Right cardiac atrium (tissue), 5 donors: ENCODE results near the gene HOXD4. TPM values are rescaled to one million over a fixed set of nuclear protein-coding genes. Genes with fewer than 3 reads are reported as not detected.

Source experiments
- ATAC-seq, 2 donors: fragments of 200-7000 bp; cut with Tn5 transposase; one replicate each; pipeline versions ENCODE4 v1.8.0 to v1.9.1; 2020; ENCODE audit warnings: moderate library complexity in 2 of 2, mild to moderate bottlenecking in 1 of 2
- DNase-seq, 3 donors: peaks; one replicate each; pipeline ENCODE4 v3.0.0-alpha.2; 2020
- H3K27ac ChIP-seq: one replicate; pipeline ENCODE4 v1.5.1; 2013; ENCODE audit warnings: mild to moderate bottlenecking, low read length, control low read depth, moderate library complexity
- H3K27me3 ChIP-seq: one replicate; pipeline ENCODE4 v1.6.1; 2013; ENCODE audit not compliant: control insufficient read depth, insufficient read depth
- H3K4me1 ChIP-seq: one replicate; pipeline ENCODE4 v1.6.1; 2013; ENCODE audit warnings: low read length; ENCODE audit not compliant: control insufficient read depth, insufficient read depth
- H3K4me3 ChIP-seq: one replicate; pipeline ENCODE4 v1.5.1; 2013; ENCODE audit warnings: low read length, control low read depth
- H3K9me3 ChIP-seq: one replicate; pipeline ENCODE4 v1.6.1; 2013; ENCODE audit warnings: low read length; ENCODE audit not compliant: control insufficient read depth
- WGBS: extraction: QIAGEN DNeasy Blood & Tissue Kit; methylation state at CpG from one replicate; pipeline ENCODE4 v1.1.7; 2013; 5-methylcytosine and 5-hydroxymethylcytosine counted together
- intact Hi-C, 4 donors: fragments of 100-400 bp; cut with DNase I; formaldehyde crosslinking; loops; one replicate each; pipeline versions ENCODE4 v1.11.0 to v1.14.0; 2022 to 2023
- polyA plus RNA-seq: library from polyadenylated mRNA; stranded (reverse); fragments of 200-250 nt; gene quantifications from one replicate; pipeline ENCODE4 v1.2.3, GENCODE V29; 2013
- total RNA-seq, 4 donors: library from RNA; stranded (reverse); fragmentation: NEBNext Ultra II Directional; extraction: Animal tissue kit (Norgen Biotek cat#: 25700); gene quantifications; one replicate each; pipeline ENCODE4 v1.2.1, GENCODE V29; 2021
- donor health status: healthy with polysubstance abuse.
- donor health status: DM: no; HTN: yes; CAD: no.
- donor health status: DM: no; HTN: no; CAD: no.
- donor health status: DM: no; HTN: yes; CAD: no; lungs with severe emphysema.
- donor health status: DM: yes; HTN: yes; CAD: no.

HOXD4 gene
- total and polyA plus RNA-seq, 5 donors: 0.29 TPM; not detected in 4

DNA sequence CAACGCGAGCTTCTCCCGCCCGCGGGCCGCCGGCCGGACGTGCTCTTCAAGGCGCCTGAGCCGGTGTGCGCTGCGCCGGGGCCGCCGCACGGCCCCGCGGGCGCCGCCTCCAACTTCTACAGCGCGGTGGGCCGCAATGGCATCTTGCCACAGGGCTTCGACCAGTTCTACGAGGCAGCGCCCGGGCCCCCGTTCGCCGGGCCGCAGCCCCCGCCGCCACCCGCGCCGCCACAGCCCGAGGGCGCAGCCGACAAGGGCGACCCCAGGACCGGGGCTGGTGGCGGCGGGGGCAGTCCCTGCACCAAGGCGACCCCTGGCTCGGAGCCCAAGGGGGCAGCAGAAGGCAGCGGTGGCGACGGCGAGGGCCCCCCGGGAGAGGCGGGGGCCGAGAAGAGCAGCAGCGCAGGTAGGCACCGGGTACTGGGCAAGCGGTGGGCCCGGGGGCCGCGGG lies 43.6 kb upstream of the HOXD4 start:
- 2% methylated on average over 59 of the region's 59 CpGs for WGBS
- DNase-seq (no peak), ATAC-seq (no peak)
- peak overlapping the region; percentile 21 for H3K4me3 ChIP-seq
- H3K9me3 ChIP-seq: no peaks in the 10 kb centered on the region
- no peak overlapping the region for H3K27ac ChIP-seq
- intact Hi-C loops: no loop called here
- peaks cover 7% of the 10 kb centered on the region for H3K27me3 ChIP-seq
- H3K4me1 ChIP-seq: no peaks in the 10 kb centered on the region

DNA sequence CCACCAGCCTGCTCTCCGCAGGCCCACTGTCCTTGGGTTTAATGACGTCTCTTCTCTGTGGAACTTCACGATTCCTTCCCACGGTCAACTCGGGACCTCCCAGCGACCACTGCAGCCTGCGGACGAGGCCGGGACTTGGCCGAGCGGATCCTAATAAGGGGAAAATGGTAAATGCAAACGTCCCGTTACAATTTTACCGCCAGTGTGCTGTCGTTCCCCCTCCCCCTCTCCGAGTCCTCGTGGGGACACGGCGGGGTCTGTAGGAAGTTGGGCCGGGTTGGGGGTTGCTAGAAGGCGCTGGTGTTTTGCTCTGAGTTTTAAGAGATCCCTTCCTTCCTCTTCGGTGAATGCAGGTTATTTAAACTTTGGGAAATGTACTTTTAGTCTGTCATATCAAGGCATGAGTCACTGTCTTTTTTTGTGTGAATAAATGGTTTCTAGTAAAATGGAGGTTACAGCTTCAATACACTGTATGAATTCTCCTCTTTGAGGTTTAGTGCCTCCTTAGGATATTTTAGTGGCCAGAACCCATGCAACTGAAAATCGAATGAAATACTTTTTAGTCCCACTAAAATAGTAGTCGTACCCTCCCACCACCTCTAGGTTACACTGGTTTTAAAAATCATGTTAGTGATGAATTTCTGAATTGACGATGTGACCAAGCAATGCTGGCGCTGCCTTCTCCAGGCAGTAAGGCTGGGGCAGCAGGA lies 42.0 kb upstream of the HOXD4 start:
- H3K27me3 ChIP-seq: peaks cover 7% of the 10 kb centered on the region
- no peaks in the 10 kb centered on the region for H3K4me1 ChIP-seq
- WGBS: 7% methylated on average over 26 of the region's 26 CpGs
- no peak overlapping the region for H3K27ac ChIP-seq
- intact Hi-C loops: no loop called here
- ATAC-seq: no peak
- no peak overlapping the region for H3K4me3 ChIP-seq
- DNase-seq: no peak
- no peaks in the 10 kb centered on the region for H3K9me3 ChIP-seq

DNA sequence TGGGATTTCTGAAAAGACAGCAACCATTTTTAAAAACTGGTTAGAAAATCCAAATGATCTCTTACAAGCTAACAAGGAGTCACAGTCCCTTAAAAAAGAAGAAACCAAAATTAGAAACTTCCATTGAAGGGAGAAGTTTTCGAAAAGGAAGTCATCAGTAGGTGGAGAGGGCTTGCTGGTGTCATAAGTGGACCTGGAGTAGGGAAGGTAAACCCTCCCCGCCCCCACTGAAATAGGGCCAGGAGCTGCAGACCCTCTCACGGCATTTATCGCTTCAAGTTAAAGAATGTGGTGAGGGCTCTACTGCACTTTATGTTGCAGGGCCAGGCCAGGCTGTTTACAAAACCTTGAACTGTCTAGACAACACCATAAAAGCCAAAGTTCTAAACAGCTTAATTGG lies 41.4 kb upstream of the HOXD4 start:
- intact Hi-C loops: no loop called here
- ATAC-seq (no peak), DNase-seq (no peak)
- no peak overlapping the region for H3K27ac ChIP-seq
- H3K4me3 ChIP-seq: no peak overlapping the region
- H3K27me3 ChIP-seq: peaks cover 7% of the 10 kb centered on the region
- H3K4me1 ChIP-seq: no peaks in the 10 kb centered on the region
- WGBS: 18% methylated on average over 4 of the region's 4 CpGs
- H3K9me3 ChIP-seq: no peaks in the 10 kb centered on the region

DNA sequence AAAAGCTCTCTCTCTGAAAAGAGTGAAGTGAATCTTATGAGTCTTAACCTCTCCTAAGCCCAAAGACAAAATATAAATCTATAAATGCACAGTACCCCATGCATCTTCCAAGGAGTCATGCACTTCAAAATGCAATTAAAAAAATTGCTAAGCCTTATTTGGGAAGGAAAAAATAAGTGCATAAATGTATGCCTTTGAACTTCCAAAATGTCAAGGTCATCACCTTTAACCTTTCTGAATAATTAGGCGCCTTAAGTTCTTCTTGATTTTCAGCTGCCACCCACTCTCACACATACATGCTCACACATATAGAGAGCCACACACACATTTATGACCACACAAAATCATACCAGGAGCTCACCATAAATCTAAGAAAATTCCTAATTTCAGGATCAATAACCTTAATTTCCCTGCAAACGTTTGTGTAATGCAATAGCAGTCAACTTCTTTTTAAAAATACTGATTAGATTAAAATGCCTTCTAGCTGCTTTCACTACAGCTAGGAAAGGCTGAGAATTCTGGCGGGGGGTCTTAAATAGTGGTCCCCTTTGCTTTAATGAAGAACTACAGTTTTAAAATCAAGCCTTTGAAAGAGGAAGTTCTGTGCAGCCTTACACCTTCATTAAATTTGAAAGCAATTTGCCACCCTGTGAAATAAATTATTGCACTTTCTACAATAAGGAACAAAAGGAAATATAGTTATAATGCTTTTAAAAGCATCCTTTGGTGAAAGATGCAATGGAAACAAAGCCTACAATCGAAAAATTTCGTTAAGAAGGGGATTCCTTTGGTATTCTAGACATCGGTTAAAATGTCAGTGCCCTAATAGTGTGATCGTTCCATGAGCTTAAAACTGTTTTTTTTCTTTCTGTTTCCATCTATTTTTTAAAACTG lies 40.7 kb upstream of the HOXD4 start:
- Histone ChIP-seq H3K4me1 (no peaks in the 10 kb centered on the region), H3K4me3 (no peak overlapping the region), H3K27me3 (peaks cover 7% of the 10 kb centered on the region), H3K27ac (no peak overlapping the region), H3K9me3 (no peaks in the 10 kb centered on the region)
- intact Hi-C loops: no loop called here
- no peak for DNase-seq
- ATAC-seq: no peak
- 16% methylated on average over 7 of the region's 7 CpGs for WGBS

DNA sequence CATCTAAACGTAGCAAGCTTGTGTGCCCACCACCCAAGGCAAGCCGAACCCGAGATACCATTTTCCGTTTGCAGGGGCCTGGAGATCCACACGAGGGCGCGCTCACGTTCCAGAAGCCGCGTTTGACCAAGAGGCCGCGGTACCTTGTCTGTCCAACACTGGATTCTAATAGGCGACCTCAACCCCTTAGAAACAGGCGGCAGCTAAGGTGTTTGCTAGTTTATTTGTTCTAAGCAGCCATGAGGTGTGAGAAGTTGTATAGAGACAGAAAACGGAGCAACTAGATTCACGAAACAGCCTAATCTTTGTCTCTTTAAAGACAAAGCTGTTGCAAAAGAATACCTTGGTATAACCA lies 40.1 kb upstream of the HOXD4 start:
- 4% methylated on average over 16 of the region's 16 CpGs for WGBS
- intact Hi-C loops: no loop called here

DNA sequence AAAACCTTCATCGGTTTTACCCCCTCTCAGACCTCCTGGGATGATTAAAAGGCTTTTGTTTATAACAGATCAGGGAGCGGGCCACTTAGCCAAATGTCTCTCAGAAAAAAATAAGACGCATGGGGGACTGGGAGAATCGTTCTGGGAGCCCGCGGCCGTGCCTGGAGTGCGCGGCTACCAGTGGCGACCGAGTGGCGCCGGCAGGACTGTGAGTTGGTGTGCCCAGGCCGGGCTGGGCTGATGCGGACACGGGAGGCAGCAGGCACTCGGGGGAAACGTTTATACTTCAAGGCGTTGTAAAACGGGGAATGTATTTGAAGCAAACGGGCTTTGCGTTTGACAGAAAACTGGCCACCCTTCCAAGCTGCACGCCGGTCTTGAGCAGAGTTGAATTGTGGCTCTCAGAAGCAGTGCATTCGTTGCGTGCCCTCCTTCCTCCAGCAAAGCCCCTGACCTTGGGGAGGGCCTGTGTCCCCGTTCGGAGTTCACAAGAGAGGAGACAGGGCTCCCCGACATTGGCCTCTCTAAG lies 39.4 kb upstream of the HOXD4 start:
- intact Hi-C loops: no loop called here
- Histone ChIP-seq H3K9me3 (no peaks in the 10 kb centered on the region), H3K27me3 (peaks cover 7% of the 10 kb centered on the region), H3K4me1 (no peaks in the 10 kb centered on the region), H3K4me3 (no peak overlapping the region), H3K27ac (no peak overlapping the region)
- WGBS: 4% methylated on average over 29 of the region's 29 CpGs
- ATAC-seq (no peak), DNase-seq (no peak)

More for the DNA sequence above, 40.1 kb upstream of the HOXD4 start:
- DNase-seq (peak in 1 of 3 donors; percentile 22), ATAC-seq (no peak)
- H3K4me3 ChIP-seq: no peak overlapping the region
- H3K4me1 ChIP-seq: no peaks in the 10 kb centered on the region
- H3K9me3 ChIP-seq: no peaks in the 10 kb centered on the region
- H3K27ac ChIP-seq: no peak overlapping the region
- peaks cover 7% of the 10 kb centered on the region for H3K27me3 ChIP-seq

DNA sequence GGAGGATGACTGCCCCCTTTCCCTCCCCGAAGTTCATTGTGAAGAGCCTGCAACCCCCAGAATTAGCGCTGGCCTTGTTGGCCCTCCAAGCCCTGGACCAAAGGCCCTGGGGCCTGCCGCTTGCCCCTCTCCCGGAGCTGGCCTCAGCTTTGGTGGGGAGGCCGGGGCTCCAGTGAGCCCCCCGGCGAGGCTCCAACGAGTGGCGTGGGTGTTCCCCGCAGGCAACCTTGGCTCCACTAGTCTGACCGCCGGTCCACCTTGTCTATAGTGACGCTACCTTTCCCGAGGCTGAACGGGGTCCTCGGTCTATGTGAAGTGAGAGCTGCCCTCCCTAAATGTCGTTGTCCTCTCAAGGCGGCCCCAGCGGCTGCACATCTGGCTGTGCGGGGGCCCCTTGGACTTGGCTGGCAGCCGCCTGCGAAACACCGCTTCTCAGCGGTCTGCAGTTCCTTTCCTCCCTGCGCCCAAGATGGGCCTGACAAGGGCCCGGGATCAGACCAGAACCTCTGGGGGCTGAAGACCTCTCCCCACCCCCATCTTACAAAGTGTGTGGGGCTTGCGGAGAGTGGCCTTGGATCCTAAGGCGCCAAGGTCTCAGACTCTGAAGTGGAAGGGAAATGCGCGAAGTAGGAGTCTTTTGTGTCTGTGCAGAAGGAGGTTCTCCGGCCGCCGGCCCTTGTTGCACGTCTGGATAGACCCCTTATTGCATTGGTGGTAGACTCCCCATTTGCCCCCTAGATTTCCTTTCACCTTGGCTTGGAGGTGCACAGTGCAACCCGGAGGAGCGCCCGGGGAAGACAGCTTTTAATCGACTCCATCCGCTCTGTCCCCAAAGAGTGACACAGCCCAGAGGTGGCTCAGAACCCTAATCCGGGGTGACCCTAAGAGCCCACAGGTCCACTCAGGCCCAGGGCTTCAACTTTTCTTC lies 38.7 kb upstream of the HOXD4 start:
- H3K27me3 ChIP-seq: peaks cover 7% of the 10 kb centered on the region
- H3K27ac ChIP-seq: no peak overlapping the region
- DNase-seq: no peak
- H3K9me3 ChIP-seq: no peaks in the 10 kb centered on the region
- no peaks in the 10 kb centered on the region for H3K4me1 ChIP-seq
- ATAC-seq: no peak
- no peak overlapping the region for H3K4me3 ChIP-seq
- intact Hi-C loops: no loop called here
- 7% methylated on average over 40 of the region's 40 CpGs for WGBS

DNA sequence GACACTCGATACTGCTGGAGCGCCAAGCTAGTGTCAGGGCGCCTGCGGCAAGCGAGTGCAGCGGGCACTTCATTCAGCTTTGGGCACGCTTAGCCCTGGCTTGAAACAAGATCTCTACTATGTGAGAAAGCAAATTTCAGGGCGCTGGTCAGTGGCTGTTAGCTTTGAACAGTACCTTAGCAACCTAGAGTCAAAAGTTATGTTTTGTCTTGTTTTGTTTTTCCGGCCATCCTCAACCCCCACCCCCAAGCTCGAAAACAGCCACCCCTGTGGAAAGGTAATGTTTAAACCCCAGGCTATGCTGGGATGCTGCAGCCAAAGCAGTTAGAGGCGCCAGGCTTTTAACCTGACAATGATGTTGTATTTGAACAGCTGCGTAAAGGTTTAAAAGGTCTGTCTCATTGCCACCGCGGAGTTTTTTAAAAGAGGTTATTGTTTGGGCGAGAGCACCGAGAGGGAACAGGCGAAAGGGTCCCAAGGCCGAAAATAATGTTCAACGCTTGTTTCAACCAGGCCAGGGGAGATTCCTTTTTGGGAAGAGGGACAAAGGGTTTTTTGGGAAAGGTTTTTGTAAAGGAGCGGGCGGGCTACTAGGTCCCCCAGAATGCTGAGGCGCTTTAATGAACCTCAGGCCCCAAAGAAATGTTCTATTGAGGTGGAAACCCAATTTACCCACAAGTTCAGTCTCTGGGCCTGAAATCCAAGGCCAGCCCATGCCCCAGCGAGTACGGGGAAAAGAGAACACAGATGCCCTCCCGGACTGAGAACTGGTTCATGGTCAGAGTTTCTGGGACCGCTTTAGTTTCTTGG lies 37.0 kb upstream of the HOXD4 start:
- ATAC-seq (no peak), DNase-seq (no peak)
- intact Hi-C loops: no loop called here
- H3K4me3 ChIP-seq: no peak overlapping the region
- H3K9me3 ChIP-seq: no peaks in the 10 kb centered on the region
- 9% methylated on average over 26 of the region's 26 CpGs for WGBS
- H3K4me1 ChIP-seq: no peaks in the 10 kb centered on the region
- H3K27ac ChIP-seq: no peak overlapping the region
- H3K27me3 ChIP-seq: peaks cover 7% of the 10 kb centered on the region

DNA sequence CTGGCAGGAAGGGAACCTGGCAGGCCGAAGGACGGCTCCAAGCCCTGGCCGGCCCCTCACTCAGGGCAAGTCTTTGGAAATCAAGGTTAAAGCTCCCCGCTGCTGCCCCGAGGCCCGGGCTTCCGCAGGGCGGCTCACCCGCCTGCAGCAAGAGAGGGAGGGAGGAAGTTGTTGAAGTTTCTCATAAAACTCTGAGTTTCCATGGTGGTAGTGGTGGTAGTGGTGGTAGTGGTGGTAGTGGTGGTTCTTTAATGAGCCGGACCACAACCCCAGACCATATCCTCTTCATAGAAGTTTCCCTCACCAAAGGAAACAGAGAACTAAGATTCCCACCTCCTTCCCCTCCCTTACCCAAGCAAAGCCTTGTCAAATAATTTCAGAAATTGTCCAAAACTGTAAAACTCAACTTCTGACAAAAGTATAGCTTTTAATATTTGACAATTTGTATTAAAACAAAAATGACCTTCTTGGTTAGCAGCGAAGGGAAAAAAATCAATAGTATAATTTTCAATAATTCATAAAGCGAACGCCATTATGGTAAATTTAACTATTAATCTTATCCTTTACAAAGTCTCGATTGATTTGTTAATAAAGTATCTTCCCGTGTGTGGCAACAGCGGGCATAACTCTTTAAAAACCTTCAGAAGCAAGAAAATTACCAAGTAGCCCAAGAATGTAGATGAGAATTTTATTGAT lies 36.3 kb upstream of the HOXD4 start:
- Histone ChIP-seq H3K27me3 (peaks cover 7% of the 10 kb centered on the region), H3K4me1 (no peaks in the 10 kb centered on the region), H3K4me3 (no peak overlapping the region), H3K27ac (no peak overlapping the region), H3K9me3 (no peaks in the 10 kb centered on the region)
- intact Hi-C loops: no loop called here
- ATAC-seq (no peak), DNase-seq (no peak)
- whole genome bisulfite sequencing: 20% methylated on average over 16 of the region's 16 CpGs
